ENCODE measurements around the gene DCANP1. TPM values are rescaled to one million over a fixed set of nuclear protein-coding genes. Genes with fewer than 3 reads are reported as not detected.

DCANP1 gene
- total RNA-seq, 2 experiments from 2014 or later: not detected

DNA sequence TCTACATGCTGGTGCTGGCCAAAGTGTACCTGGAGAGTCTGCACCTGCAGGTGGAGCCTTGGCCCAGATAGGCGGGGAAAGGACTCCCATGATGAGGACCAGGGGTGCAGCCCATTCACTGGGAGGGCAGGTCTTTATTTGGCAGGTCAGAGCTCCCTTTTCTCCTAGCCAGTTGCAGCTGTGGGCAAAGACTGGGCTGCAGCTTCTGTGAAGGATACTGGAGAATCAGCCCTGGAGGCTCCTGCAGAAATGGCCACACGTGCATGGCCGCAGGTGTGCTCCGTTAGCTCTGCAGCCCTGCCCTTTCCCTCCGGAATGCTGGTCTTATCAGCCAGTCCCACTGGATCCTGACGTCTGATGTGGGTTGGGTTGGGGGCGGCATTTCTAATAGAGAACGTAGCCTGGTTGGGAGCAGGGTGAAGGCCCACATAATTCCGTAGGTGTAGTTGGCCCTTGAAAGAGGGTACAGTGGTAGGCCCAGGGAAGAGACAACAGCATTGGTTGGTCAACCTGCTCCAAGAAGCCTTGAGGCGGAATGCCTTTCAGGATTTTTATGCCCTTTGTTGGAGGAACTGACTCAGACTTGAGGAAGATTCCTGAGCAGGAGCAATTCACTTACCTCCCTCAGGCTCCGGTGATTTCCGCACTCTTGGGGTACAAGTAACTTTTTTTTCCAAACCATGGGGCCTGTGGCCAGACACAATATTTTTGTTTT, 27.0 kb upstream of the DCANP1 start:
- no peaks in the 10 kb centered on the region for H3K36me3 Mint-ChIP-seq (ENCODE audit: low read depth)
- no peak for DNase-seq
- ChIA-PET CTCF (interaction anchor here (1.0 to 1.2 kb wide), 2 partner anchors 13 to 87 kb away, joined by 3 read pairs; no protein-coding TSS in a partner anchor), POLR2A (no interaction called here)
- H3K27ac Mint-ChIP-seq: no peak overlapping the region
- no peak overlapping the region for H3K4me3 Mint-ChIP-seq
- H3K9me3 Mint-ChIP-seq: no peaks in the 10 kb centered on the region
- H3K27me3 Mint-ChIP-seq: peaks cover 32% of the 10 kb centered on the region
- no peaks in the 10 kb centered on the region for H3K4me1 Mint-ChIP-seq

DNA sequence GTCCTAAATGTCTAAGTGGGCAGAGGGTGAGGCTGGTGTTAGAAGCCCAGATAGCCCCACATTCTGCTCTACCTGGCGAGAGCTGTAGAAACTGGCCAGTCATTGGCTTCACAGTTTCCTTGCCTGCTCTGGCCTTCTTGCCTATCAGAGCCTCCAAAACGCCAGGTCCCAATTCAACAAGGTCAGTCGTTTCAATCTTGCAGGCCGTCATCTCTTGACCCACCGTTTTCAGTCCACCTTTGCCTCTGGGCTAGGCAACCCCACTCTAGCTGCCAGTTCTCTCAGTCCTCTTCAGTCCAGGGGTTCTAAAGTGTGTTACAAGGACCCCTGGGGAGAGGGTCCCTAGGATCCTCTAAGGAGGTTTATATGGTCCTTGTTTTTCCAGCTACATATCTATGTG, 25.0 kb upstream of the DCANP1 start:
- H3K4me1 Mint-ChIP-seq: no peaks in the 10 kb centered on the region
- ChIA-PET CTCF (no interaction called here), POLR2A (no interaction called here)
- no peak overlapping the region for H3K27ac Mint-ChIP-seq
- H3K36me3 Mint-ChIP-seq (ENCODE audit: low read depth): no peaks in the 10 kb centered on the region
- no peak for DNase-seq
- H3K27me3 Mint-ChIP-seq: peaks cover 41% of the 10 kb centered on the region
- H3K4me3 Mint-ChIP-seq: no peak overlapping the region
- no peaks in the 10 kb centered on the region for H3K9me3 Mint-ChIP-seq

DNA sequence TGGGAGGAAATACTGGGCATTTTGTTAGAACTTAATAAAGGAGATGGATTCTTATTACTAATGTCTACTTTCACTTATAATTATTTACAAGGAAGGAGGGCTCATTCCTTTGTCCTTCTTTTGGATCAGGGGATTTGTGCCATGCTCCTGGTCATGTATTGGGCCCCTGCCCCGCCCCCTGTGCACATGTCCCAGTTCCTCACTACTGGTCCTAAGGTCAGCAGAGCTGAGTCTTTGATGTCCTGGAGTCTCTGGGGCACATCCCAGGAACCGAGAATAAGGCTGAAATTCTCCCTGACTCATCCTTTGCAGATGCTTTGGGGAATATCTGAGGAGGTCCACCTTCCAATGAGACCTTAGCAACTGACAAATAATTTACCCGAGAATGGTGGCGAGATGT, 24.6 kb upstream of the DCANP1 start:
- H3K27me3 Mint-ChIP-seq: peaks cover 38% of the 10 kb centered on the region
- H3K9me3 Mint-ChIP-seq: no peaks in the 10 kb centered on the region
- H3K27ac Mint-ChIP-seq: no peak overlapping the region
- no peak for DNase-seq
- no peak overlapping the region for H3K4me3 Mint-ChIP-seq
- ChIA-PET CTCF (no interaction called here), POLR2A (no interaction called here)
- H3K4me1 Mint-ChIP-seq: no peaks in the 10 kb centered on the region
- no peaks in the 10 kb centered on the region for H3K36me3 Mint-ChIP-seq (ENCODE audit: low read depth)

DNA sequence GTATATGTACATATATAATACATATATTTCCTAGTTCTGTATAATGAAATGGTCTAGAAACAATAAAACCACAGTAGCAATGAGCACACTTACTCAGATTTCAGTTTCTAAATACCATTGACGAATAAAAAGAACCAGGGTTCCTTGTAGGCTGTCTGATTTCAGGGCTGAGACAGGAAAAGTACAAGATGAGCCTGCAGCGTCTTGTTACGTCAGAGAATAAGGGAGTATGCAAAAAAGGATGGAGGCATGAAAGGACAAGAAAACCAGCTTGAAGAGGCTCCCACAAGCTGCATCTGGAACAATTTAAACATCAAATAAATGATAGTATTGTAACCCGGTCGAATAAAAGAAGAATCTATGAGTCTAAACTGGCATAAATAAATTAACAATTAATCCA, 22.8 kb upstream of the DCANP1 start:
- no peak overlapping the region for H3K4me3 Mint-ChIP-seq
- DNase-seq: no peak
- no peaks in the 10 kb centered on the region for H3K36me3 Mint-ChIP-seq (ENCODE audit: low read depth)
- H3K27me3 Mint-ChIP-seq: peaks cover 44% of the 10 kb centered on the region
- CTCF ChIA-PET: no interaction called here
- H3K4me1 Mint-ChIP-seq: peaks cover 3% of the 10 kb centered on the region
- POLR2A ChIA-PET: no interaction called here
- no peaks in the 10 kb centered on the region for H3K9me3 Mint-ChIP-seq
- H3K27ac Mint-ChIP-seq: no peak overlapping the region

DNA sequence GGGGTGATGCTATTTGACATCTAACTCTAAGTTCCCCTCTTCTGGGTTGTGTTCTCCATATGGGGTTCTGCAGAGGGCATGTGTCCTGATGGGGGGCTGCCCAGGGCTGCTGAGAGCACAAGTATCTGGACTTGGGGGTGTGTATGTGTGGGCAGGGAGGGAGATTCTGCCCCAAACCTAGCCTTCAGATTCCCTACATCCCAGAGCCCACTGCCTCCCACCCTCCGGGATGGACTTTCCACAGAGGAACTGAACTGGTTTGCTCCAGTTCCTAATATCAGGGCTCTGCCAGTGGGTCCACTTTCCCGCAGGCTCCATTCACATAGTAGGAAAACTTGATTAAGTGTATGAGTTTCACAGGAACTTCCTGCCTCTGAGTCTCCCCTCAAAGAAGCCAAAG, 21.4 kb upstream of the DCANP1 start:
- Mint-ChIP-seq H3K4me3 (no peak overlapping the region), H3K4me1 (peaks cover 3% of the 10 kb centered on the region), H3K27ac (no peak overlapping the region), H3K36me3 (ENCODE audit: low read depth) (no peaks in the 10 kb centered on the region), H3K9me3 (no peaks in the 10 kb centered on the region), H3K27me3 (peaks cover 42% of the 10 kb centered on the region)
- DNase-seq: no peak
- ChIA-PET CTCF (interaction anchor here (7.1 kb wide), 1 partner anchor 83 kb away, joined by 80 read pairs; no protein-coding TSS in a partner anchor), POLR2A (no interaction called here)

DNA sequence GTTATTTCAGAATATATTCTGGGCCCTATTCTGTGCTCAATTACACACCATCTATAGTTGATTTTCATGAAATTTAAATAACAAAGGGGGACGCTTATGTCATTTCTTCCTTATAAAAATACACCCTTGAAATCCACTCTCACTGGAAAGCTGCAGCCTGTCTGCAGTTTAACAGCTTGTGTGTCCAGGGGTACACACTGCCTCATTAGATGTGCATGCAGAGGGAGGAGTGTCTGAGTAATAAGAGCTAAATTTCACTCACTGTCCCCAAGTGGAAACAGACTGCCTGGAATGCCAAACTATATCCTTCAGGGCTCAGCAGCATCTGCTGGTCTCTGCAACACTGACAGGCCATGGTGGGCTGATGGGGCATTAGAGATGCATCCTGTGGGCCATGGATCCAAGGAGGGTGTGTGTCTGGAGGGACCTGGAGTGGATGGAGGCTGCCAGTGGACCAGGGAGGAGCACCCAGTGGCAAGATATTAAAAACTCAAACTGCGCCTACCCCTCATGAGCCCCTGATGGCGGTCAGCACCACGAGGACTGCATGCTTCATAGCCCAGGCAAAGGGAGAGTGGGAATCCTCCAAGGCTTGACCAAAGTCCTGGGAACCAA, 20.8 kb upstream of the DCANP1 start:
- Mint-ChIP-seq H3K27me3 (peaks cover 39% of the 10 kb centered on the region), H3K4me3 (no peak overlapping the region), H3K36me3 (ENCODE audit: low read depth) (no peaks in the 10 kb centered on the region), H3K4me1 (peaks cover 3% of the 10 kb centered on the region), H3K27ac (no peak overlapping the region), H3K9me3 (no peaks in the 10 kb centered on the region)
- DNase-seq: no peak
- CTCF ChIA-PET: interaction anchor here (7.1 kb wide), 1 partner anchor 83 kb away, joined by 80 read pairs; no protein-coding TSS in a partner anchor
- POLR2A ChIA-PET: no interaction called here

DNA sequence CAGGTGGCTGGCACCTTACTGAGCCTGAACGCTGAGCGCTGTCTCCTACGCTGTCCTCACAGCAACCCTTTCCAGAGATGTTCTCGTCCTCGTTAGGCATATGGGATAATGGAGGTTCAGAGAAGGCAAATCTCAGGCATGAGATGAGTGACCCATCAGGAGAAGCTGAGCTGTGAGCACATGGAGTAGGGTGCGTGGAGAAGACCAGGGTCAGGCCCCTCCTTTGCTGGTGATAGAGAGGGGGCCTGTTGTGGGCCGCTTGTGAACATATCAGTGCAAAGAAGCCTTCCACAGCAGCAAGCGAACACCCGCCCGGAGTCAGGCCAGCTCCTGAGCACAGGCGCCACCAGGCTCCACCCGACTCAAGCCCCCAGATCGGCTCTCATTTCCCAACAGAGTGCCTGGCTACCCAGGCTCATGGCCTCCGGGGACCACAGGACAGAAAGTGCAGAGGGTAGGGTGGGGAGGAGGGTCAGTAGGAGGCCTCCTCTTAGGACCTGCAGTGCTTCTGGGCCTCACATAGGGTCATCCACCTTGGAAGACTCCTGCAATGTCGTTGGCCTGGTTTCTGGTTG, 20.0 kb upstream of the DCANP1 start:
- Mint-ChIP-seq H3K27me3 (peaks cover 36% of the 10 kb centered on the region), H3K27ac (no peak overlapping the region), H3K4me3 (no peak overlapping the region), H3K4me1 (peaks cover 3% of the 10 kb centered on the region), H3K9me3 (no peaks in the 10 kb centered on the region), H3K36me3 (ENCODE audit: low read depth) (no peaks in the 10 kb centered on the region)
- POLR2A ChIA-PET: no interaction called here
- DNase-seq: no peak
- CTCF ChIA-PET: interaction anchor here (0.9 to 7.1 kb wide), 5 partner anchors 10 to 104 kb away, joined by 3 to 80 read pairs (median 4); no protein-coding TSS in a partner anchor

DNA sequence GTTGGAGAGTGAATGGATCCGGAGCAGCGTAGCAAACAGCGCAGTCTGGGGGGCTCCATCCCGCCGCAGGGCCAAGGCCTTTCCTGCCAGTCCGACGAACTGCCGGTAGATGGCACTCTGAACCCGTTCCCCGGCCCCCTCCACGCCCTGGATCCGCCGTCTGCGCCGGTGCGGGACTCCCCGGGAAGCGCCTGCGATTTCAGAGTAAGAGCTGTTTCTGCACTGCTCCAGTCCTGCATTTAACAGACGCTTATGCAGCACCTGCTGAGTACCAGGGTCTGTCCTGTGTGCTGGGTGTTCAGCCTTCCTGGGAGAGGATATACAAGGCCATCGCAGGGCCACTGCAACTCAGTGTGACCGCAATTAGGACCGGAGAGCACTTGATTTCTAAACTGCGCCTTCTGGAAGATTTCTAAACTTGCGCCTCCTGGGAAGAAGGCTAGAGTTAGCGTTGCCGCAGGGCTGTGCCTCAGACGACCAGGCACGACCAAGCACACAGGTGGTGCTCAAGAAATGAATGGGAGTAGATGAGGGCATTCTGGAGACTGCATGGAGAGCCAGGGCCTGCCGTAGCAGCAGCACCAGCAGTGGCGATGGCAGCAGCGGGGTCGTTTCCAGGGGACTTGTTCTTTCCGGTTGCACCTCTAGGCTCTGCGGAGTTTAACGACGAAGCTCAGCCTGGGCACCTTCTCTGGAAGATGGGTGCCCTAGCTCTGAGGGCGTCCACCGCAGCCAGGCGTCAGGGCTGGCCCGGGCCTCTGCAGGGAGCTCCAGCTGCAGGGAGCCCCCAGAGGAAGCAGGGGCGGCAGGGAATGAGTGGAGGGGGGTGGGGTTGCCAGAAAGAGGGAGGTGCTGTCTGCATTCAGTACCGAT, 19.3 kb upstream of the DCANP1 start:
- no peak overlapping the region for H3K4me3 Mint-ChIP-seq
- peaks cover 3% of the 10 kb centered on the region for H3K4me1 Mint-ChIP-seq
- POLR2A ChIA-PET: no interaction called here
- no peak overlapping the region for H3K27ac Mint-ChIP-seq
- no peaks in the 10 kb centered on the region for H3K9me3 Mint-ChIP-seq
- peaks cover 33% of the 10 kb centered on the region for H3K27me3 Mint-ChIP-seq
- no peaks in the 10 kb centered on the region for H3K36me3 Mint-ChIP-seq (ENCODE audit: low read depth)
- peak; percentile 64 for DNase-seq
- CTCF ChIA-PET: interaction anchor here (0.6 to 7.1 kb wide), 13 partner anchors 9 to 104 kb away, joined by 3 to 80 read pairs (median 3); no protein-coding TSS in a partner anchor

DNA sequence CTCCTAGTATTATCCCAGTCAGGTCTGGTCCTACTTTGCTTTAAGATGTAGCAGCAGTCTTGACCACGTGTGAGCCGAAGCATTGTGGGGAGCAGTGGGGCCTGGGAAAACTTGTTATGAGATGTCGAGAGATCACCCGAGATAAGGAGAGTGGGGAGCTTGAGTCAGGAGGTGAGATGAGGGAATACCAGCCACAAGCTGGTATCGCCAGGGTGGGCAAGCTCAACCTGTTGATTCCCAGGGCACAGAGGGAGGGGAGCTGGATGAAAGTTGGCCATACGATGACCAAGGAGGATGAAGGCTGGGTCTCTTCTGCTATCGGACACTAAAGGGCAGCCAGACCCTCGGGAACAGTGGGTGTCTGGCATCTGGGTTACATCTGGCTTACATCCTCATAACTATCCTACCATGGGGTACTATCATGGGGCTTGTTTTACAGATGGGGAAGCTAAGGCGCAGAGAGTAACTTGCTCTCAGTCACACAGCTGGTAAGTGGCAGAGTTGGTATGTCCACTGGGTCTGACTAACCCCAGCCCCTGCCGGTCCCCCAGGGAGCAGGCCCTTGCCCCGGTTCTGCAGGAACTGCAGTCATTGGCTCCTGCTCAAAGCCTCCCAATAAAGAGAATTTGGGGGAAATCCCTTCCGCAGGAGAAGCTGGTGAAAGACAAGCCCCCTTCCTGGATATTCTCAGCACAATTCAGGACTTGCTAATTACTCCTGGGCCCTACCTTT, 18.4 kb upstream of the DCANP1 start:
- DNase-seq: no peak
- Mint-ChIP-seq H3K4me1 (peaks cover 3% of the 10 kb centered on the region), H3K27me3 (peaks cover 32% of the 10 kb centered on the region), H3K27ac (no peak overlapping the region), H3K4me3 (no peak overlapping the region), H3K36me3 (ENCODE audit: low read depth) (no peaks in the 10 kb centered on the region), H3K9me3 (no peaks in the 10 kb centered on the region)
- CTCF ChIA-PET: interaction anchor here (0.8 to 7.1 kb wide), 10 partner anchors 10 to 101 kb away, joined by 3 to 80 read pairs (median 4); no protein-coding TSS in a partner anchor
- POLR2A ChIA-PET: no interaction called here

DNA sequence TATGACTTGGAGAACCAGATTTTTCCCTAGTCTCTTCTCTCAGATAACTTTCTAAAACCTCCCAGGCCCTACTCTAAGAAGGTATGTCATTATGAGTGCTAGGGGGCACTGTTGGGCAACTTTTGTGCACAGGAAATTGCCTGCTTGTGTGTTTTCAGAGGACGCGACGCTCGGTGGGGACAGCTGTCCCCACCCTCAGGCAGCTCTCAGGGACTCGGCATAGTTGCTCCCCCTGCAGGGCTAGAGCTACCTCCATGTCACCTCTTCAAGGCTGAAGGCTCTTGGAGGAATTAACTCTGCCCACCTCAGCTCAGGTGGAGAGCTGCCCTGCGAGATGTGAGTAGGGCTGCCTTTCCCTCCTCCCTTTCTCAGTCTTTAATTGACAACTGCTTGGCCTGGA, 15.2 kb upstream of the DCANP1 start:
- ChIA-PET POLR2A (no interaction called here), CTCF (interaction anchor here (0.8 to 7.1 kb wide), 6 partner anchors 25 to 104 kb away, joined by 3 to 80 read pairs (median 4); no protein-coding TSS in a partner anchor)
- H3K4me1 Mint-ChIP-seq: peaks cover 3% of the 10 kb centered on the region
- H3K9me3 Mint-ChIP-seq: no peaks in the 10 kb centered on the region
- H3K27ac Mint-ChIP-seq: no peak overlapping the region
- DNase-seq: peak; percentile 75
- no peaks in the 10 kb centered on the region for H3K36me3 Mint-ChIP-seq (ENCODE audit: low read depth)
- no peak overlapping the region for H3K4me3 Mint-ChIP-seq
- peaks cover 16% of the 10 kb centered on the region for H3K27me3 Mint-ChIP-seq

DNA sequence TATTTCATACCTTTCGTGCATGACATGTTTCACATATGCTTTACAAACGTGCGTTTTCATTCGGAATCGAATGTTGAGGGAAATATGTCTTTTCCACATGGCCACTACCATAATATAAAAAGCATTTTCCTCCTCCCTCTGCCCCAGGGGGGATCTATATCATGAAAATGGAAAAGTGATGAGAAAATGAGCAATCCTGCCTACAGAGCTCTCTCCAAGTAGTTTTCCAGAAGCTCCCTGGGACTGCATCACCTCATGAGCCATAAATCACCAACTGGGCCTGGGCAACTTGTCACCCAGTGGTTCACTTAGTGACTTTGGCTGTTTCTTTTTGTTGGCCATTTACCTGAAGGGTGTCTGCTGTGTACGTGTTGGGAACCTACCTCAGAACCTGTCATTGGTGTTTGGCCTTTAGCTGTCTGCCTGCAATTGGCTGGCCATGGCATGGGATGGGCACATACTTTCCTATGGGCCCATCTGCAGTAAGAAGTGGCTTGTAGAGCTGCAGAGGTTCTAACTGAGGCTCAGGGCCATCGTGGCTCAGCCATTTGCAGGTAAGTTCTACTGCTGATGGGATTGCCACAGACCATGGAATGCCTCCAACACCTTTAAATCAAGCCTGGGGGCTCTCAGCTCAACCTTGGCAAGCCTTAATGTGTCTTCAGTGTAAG, 14.5 kb upstream of the DCANP1 start:
- POLR2A ChIA-PET: no interaction called here
- Mint-ChIP-seq H3K9me3 (no peaks in the 10 kb centered on the region), H3K27ac (no peak overlapping the region), H3K4me1 (peaks cover 3% of the 10 kb centered on the region), H3K27me3 (peaks cover 17% of the 10 kb centered on the region), H3K36me3 (ENCODE audit: low read depth) (no peaks in the 10 kb centered on the region), H3K4me3 (no peak overlapping the region)
- CTCF ChIA-PET: interaction anchor here (1.0 to 7.1 kb wide), 6 partner anchors 12 to 105 kb away, joined by 3 to 80 read pairs (median 4); no protein-coding TSS in a partner anchor
- DNase-seq: no peak

Data from activated CD4-positive, alpha-beta T cell treated with anti-CD3 and anti-CD28 coated beads, Interleukin-2, amount 10 ng/mL, durations not matched to agents 7 days and 5 days (primary cell).